Liver (tissue), 9 donors: ENCODE results near the gene ETS2. TPM values are rescaled to one million over a fixed set of nuclear protein-coding genes. Genes with fewer than 3 reads are reported as not detected.
A peak's percentile ranks its signal among the peaks of the same experiment; 100 is the strongest.
"Not testable (repeated sequence)": the region's sequence is repeated elsewhere in the genome, so short reads cannot be mapped to it uniquely, and the experiment has no call there.

Experiments used
- DNase-seq: peaks from one replicate; pipeline ENCODE4 v3.0.0-alpha.2; 2017; ENCODE audit warnings: low spot score
- H3K27ac ChIP-seq, 2 donors: one replicate each; pipeline ENCODE4 v1.7.0; 2013; ENCODE audit warnings: inconsistent platforms in 2 of 2, low read length in 2 of 2, control low read depth in 1 of 2, low read depth in 1 of 2, mild to moderate bottlenecking in 1 of 2
- H3K27me3 ChIP-seq, 4 donors: one replicate each; pipeline versions ENCODE4 v1.6.1 to v1.7.0; 2013; ENCODE audit warnings: low read length in 3 of 4, inconsistent platforms in 1 of 4, mild to moderate bottlenecking in 1 of 4, moderate library complexity in 1 of 4; ENCODE audit not compliant: control insufficient read depth in 4 of 4, insufficient read depth in 4 of 4
- H3K36me3 ChIP-seq, 4 donors: one replicate each; pipeline versions ENCODE4 v1.6.1 to v1.7.0; 2013; ENCODE audit warnings: low read length in 3 of 4, mild to moderate bottlenecking in 3 of 4, low read depth in 1 of 4, moderate library complexity in 1 of 4; ENCODE audit not compliant: control insufficient read depth in 4 of 4, insufficient read depth in 3 of 4
- H3K4me1 ChIP-seq, 4 donors: one replicate each; pipeline versions ENCODE4 v1.6.1 to v1.7.0; 2013; ENCODE audit warnings: low read length in 3 of 4, mild to moderate bottlenecking in 3 of 4, moderate library complexity in 1 of 4; ENCODE audit not compliant: control insufficient read depth in 4 of 4, insufficient read depth in 4 of 4
- H3K4me3 ChIP-seq, 3 donors: one replicate each; pipeline versions ENCODE4 v1.6.1 to v1.7.0; 2013; ENCODE audit warnings: low read length in 3 of 3, control low read depth in 1 of 3, low read depth in 1 of 3, mild to moderate bottlenecking in 1 of 3
- H3K9ac ChIP-seq, 2 donors: one replicate each; pipeline ENCODE4 v1.7.0; 2013; ENCODE audit warnings: low read length in 2 of 2, mild to moderate bottlenecking in 2 of 2, moderate library complexity in 2 of 2, control low read depth in 1 of 2, low read depth in 1 of 2
- H3K9me3 ChIP-seq, 4 donors: one replicate each; pipeline versions ENCODE4 v1.6.1 to v1.7.0; 2013; ENCODE audit warnings: low read length in 3 of 4; ENCODE audit not compliant: control insufficient read depth in 4 of 4
- EGR1 ChIP-seq, 2 donors: IDR thresholded peaks; 2 replicates each; pipeline ENCODE4 v1.6.1; 2016 to 2018; ENCODE audit warnings: antibody characterized with exemption in 2 of 2, low read depth in 2 of 2
- FOXA1 ChIP-seq: IDR thresholded peaks from 2 replicates; pipeline ENCODE4 v1.6.1; 2016; ENCODE audit warnings: antibody characterized with exemption
- FOXA2 ChIP-seq: IDR thresholded peaks from 2 replicates; pipeline ENCODE4 v1.6.1; 2016; ENCODE audit warnings: antibody characterized with exemption
- GABPA ChIP-seq, 2 donors: IDR thresholded peaks in 1 of 2; conservative IDR thresholded peaks in 1 of 2; 2 replicates each; pipeline ENCODE4 v1.6.1; 2016; ENCODE audit warnings: antibody characterized with exemption in 2 of 2, mild to moderate bottlenecking in 1 of 2, moderate library complexity in 1 of 2
- HNF4A ChIP-seq, 2 donors: conservative IDR thresholded peaks; 2 replicates each; pipeline ENCODE4 v1.6.1; 2016; ENCODE audit warnings: antibody characterized with exemption in 2 of 2, mild to moderate bottlenecking in 2 of 2
- HNF4G ChIP-seq: IDR thresholded peaks from 2 replicates; pipeline ENCODE4 v1.6.1; 2016; ENCODE audit warnings: antibody characterized with exemption
- JUND ChIP-seq, 2 donors: IDR thresholded peaks; 2 replicates each; pipeline ENCODE4 v1.6.1; 2016; ENCODE audit warnings: antibody characterized with exemption in 2 of 2
- NR2F2 ChIP-seq: IDR thresholded peaks from 2 replicates; pipeline ENCODE4 v1.6.1; 2016; ENCODE audit warnings: antibody characterized with exemption
- RAD21 ChIP-seq, 2 donors: IDR thresholded peaks; 2 replicates each; pipeline ENCODE4 v1.6.1; 2016; ENCODE audit warnings: antibody characterized with exemption in 2 of 2, mild to moderate bottlenecking in 2 of 2
- RXRA ChIP-seq, 2 donors: IDR thresholded peaks; 2 replicates each; pipeline ENCODE4 v1.6.1; 2017 to 2018; ENCODE audit warnings: antibody characterized with exemption in 2 of 2, mild to moderate bottlenecking in 1 of 2
- SP1 ChIP-seq: IDR thresholded peaks from 2 replicates; pipeline ENCODE4 v1.6.1; 2018; ENCODE audit warnings: antibody characterized with exemption, mild to moderate bottlenecking
- TAF1 ChIP-seq: conservative IDR thresholded peaks from 2 replicates; pipeline ENCODE4 v1.6.1; 2016; ENCODE audit warnings: antibody characterized with exemption, mild to moderate bottlenecking
- YY1 ChIP-seq: IDR thresholded peaks from 2 replicates; pipeline ENCODE4 v1.6.1; 2016; ENCODE audit warnings: antibody characterized with exemption, mild to moderate bottlenecking
- WGBS: extraction: QIAGEN DNeasy Blood & Tissue Kit; methylation state at CpG from one replicate; pipeline ENCODE4 v1.1.7; 2013; 5-methylcytosine and 5-hydroxymethylcytosine counted together
- polyA plus RNA-seq, 2 donors: library from polyadenylated mRNA; stranded (reverse) in 1 of 2; unstranded in 1 of 2; fragments of 200-250 nt in 1 of 2; fragments of >200 nt in 1 of 2; fragmentation: Nextera tagmentation in 1 of 2; extraction: Ambion mirVana in 1 of 2; gene quantifications; one replicate each; pipeline versions ENCODE4 v1.2.1 to v1.2.3, GENCODE V29; 2013 to 2015
- total RNA-seq, 2 donors: library from RNA; depleted of rRNA; stranded (reverse); fragments of >200 nt; gene quantifications; one replicate each; pipeline ENCODE4 v1.2.3, GENCODE V29; 2014
- TF ChIP-seq, protein P1 (sequence below): IDR thresholded peaks from 2 replicates; pipeline ENCODE4 v1.6.1; 2016; ENCODE audit warnings: antibody characterized with exemption
- TF ChIP-seq, protein P2 (sequence below): IDR thresholded peaks from 2 replicates; pipeline ENCODE4 v1.6.1; 2016; ENCODE audit warnings: antibody characterized with exemption, mild to moderate bottlenecking
- TF ChIP-seq, protein P3 (sequence below): fragments of 150-350 bp; IDR thresholded peaks from 2 replicates; pipeline ENCODE4 v1.5.1; 2017; ENCODE audit warnings: improper control_type of control experiment, low read depth, low read length; ENCODE audit not compliant: missing input control
- TF ChIP-seq, protein P4 (sequence below): IDR thresholded peaks from 2 replicates; pipeline ENCODE4 v1.6.1; 2016; ENCODE audit warnings: antibody characterized with exemption
- TF ChIP-seq, protein P5 (sequence below): IDR thresholded peaks from 2 replicates; pipeline ENCODE4 v1.6.1; 2016; ENCODE audit warnings: antibody characterized with exemption
- donor health status: healthy.
- donor health status: healthy.
- donor health status: healthy.
- donor health status: healthy.
- donor health status: healthy.

ETS2 gene
- total and polyA plus RNA-seq, 4 donors, result 20.2 to 90.7 (median 41.8) TPM

DNA sequence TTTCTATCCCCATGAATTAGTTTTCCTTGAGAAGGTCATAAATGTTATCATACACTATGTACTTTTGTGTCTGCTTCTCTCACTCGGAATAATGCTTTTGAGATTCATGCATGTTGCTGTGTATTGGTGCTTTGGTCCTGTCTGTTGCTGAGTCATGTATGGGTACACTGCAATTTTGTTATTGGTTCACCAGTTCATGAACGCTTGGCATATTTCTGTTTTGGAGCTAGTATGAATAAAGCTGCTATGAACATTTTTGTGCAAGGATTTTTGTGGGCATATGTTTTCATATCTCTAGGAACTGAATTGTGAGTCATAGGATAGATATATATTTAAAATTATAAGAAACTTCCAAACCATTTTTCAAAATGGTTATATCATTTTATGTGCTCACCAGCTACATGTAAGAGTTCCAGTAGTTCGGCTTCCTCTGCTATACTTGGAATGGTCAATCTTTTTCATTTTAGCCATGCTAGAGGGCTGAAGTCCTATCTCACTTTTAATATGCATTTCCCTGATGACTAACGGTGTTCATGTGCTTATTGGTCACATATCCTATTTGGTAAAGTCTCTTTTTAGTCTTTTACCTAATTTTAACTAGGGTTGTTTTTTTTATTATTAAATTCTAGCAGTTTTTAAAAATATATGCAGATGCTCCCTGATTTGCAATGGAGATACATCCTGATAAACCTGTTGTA is 38.2 kb downstream of the ETS2 start:
- no peak for DNase-seq
- peaks cover 0 to 7% (median 6%) of the 10 kb centered on the region in 4 donors for H3K4me1 ChIP-seq
- TF ChIP-seq EGR1 (IDR thresholded peaks at IDR 0.05; ENCODE audit: low read depth in 2 of 2) (no peak), NR2F2 (no peak), YY1 (no peak), FOXA1 (no peak), JUND (IDR thresholded peaks at IDR 0.05) (no peak)
- TF ChIP-seq, protein P1, sequence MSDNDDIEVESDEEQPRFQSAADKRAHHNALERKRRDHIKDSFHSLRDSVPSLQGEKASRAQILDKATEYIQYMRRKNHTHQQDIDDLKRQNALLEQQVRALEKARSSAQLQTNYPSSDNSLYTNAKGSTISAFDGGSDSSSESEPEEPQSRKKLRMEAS, result no peak
- H3K27ac ChIP-seq, result no peak overlapping the region
- H3K27me3 ChIP-seq, result no peaks in the 10 kb centered on the region
- no peaks in the 10 kb centered on the region for H3K9me3 ChIP-seq
- H3K4me3 ChIP-seq, result no peak overlapping the region
- 92% methylated on average over 4 of the region's 4 CpGs for WGBS
- no peaks in the 10 kb centered on the region for H3K36me3 ChIP-seq
- H3K9ac ChIP-seq, result no peak overlapping the region

DNA sequence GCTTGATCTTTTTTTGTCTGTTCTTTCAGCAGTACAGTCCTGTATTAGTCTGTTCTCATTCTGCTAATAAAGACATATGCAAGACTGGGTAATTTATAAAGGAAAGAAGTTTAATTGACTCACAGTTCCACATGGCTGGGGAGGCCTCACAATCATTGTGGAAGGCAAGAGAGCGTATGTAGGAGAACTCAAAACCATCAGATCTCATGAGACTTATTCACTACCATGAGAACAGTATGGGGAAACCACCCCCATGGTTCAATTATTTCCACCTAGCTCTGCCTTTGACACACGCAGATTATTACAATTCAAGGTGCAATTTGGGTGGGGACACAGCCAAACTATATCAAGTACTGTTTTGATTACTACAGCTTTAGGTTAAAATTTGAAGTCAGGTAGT is 39.6 kb downstream of the ETS2 start:
- not testable (repeated sequence) for H3K27ac ChIP-seq, H3K4me1 ChIP-seq, H3K36me3 ChIP-seq, H3K9ac ChIP-seq, DNase-seq, H3K4me3 ChIP-seq, H3K9me3 ChIP-seq, H3K27me3 ChIP-seq
- WGBS, result 96% methylated on average over 2 of the region's 2 CpGs

DNA sequence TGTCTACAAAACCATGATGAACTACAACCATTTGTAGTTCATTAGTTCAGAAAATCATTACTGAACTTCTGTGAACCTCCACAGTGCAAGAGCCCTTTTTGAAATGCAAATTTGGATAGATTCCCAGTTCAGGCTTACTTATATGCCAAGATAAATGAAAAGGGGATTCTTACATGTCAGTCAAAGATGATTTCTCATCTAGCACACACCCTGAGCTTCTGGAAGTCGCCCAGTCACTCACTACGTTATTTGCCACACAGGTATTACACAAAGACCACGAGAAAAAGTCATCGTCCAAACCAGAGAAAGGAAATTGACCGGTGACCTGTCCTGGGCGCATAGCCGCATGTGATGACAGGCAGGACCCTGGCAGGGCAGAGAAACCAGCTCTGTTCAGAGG is 41.8 kb downstream of the ETS2 start:
- H3K4me1 ChIP-seq, result peaks cover 0 to 7% (median 6%) of the 10 kb centered on the region in 4 donors
- DNase-seq, result no peak
- no peak overlapping the region for H3K4me3 ChIP-seq
- peak; percentile 63 for TF ChIP-seq YY1
- TF ChIP-seq GABPA (IDR thresholded peaks at IDR 0.05 in 1 of 2, conservative IDR thresholded peaks at IDR 0.05 in 1 of 2), result no peak
- TF ChIP-seq, protein P2, sequence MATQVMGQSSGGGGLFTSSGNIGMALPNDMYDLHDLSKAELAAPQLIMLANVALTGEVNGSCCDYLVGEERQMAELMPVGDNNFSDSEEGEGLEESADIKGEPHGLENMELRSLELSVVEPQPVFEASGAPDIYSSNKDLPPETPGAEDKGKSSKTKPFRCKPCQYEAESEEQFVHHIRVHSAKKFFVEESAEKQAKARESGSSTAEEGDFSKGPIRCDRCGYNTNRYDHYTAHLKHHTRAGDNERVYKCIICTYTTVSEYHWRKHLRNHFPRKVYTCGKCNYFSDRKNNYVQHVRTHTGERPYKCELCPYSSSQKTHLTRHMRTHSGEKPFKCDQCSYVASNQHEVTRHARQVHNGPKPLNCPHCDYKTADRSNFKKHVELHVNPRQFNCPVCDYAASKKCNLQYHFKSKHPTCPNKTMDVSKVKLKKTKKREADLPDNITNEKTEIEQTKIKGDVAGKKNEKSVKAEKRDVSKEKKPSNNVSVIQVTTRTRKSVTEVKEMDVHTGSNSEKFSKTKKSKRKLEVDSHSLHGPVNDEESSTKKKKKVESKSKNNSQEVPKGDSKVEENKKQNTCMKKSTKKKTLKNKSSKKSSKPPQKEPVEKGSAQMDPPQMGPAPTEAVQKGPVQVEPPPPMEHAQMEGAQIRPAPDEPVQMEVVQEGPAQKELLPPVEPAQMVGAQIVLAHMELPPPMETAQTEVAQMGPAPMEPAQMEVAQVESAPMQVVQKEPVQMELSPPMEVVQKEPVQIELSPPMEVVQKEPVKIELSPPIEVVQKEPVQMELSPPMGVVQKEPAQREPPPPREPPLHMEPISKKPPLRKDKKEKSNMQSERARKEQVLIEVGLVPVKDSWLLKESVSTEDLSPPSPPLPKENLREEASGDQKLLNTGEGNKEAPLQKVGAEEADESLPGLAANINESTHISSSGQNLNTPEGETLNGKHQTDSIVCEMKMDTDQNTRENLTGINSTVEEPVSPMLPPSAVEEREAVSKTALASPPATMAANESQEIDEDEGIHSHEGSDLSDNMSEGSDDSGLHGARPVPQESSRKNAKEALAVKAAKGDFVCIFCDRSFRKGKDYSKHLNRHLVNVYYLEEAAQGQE, result peak; percentile 45
- TF ChIP-seq SP1, result peak; percentile 68
- TF ChIP-seq, protein P3, sequence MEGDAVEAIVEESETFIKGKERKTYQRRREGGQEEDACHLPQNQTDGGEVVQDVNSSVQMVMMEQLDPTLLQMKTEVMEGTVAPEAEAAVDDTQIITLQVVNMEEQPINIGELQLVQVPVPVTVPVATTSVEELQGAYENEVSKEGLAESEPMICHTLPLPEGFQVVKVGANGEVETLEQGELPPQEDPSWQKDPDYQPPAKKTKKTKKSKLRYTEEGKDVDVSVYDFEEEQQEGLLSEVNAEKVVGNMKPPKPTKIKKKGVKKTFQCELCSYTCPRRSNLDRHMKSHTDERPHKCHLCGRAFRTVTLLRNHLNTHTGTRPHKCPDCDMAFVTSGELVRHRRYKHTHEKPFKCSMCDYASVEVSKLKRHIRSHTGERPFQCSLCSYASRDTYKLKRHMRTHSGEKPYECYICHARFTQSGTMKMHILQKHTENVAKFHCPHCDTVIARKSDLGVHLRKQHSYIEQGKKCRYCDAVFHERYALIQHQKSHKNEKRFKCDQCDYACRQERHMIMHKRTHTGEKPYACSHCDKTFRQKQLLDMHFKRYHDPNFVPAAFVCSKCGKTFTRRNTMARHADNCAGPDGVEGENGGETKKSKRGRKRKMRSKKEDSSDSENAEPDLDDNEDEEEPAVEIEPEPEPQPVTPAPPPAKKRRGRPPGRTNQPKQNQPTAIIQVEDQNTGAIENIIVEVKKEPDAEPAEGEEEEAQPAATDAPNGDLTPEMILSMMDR, result no peak
- peak; percentile 92 for TF ChIP-seq RXRA (IDR thresholded peaks at IDR 0.05)
- TF ChIP-seq, protein P4, sequence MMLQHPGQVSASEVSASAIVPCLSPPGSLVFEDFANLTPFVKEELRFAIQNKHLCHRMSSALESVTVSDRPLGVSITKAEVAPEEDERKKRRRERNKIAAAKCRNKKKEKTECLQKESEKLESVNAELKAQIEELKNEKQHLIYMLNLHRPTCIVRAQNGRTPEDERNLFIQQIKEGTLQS, result peak; percentile 85
- peak; percentile 68 to 80 for TF ChIP-seq HNF4A (conservative IDR thresholded peaks at IDR 0.05)
- TF ChIP-seq FOXA1, result peak; percentile 60
- TF ChIP-seq EGR1 (IDR thresholded peaks at IDR 0.05; ENCODE audit: low read depth in 2 of 2), result peak in 1 of 2 donors; percentile 47
- TF ChIP-seq HNF4G, result no peak
- TF ChIP-seq, protein P5, sequence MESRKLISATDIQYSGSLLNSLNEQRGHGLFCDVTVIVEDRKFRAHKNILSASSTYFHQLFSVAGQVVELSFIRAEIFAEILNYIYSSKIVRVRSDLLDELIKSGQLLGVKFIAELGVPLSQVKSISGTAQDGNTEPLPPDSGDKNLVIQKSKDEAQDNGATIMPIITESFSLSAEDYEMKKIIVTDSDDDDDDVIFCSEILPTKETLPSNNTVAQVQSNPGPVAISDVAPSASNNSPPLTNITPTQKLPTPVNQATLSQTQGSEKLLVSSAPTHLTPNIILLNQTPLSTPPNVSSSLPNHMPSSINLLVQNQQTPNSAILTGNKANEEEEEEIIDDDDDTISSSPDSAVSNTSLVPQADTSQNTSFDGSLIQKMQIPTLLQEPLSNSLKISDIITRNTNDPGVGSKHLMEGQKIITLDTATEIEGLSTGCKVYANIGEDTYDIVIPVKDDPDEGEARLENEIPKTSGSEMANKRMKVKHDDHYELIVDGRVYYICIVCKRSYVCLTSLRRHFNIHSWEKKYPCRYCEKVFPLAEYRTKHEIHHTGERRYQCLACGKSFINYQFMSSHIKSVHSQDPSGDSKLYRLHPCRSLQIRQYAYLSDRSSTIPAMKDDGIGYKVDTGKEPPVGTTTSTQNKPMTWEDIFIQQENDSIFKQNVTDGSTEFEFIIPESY, result peak; percentile 80
- TF ChIP-seq, protein P1, result peak; percentile 78
- TF ChIP-seq FOXA2, result peak; percentile 8
- no peak for TF ChIP-seq NR2F2
- TF ChIP-seq RAD21 (IDR thresholded peaks at IDR 0.05), result peak; percentile 50 to 55
- TF ChIP-seq TAF1, result no peak
- TF ChIP-seq JUND (IDR thresholded peaks at IDR 0.05), result peak in 1 of 2 donors; percentile 59
- H3K36me3 ChIP-seq, result no peaks in the 10 kb centered on the region
- H3K27ac ChIP-seq, result peak overlapping the region; percentile 81 to 94
- no peaks in the 10 kb centered on the region for H3K9me3 ChIP-seq
- WGBS, result 28% methylated on average over 7 of the region's 7 CpGs
- H3K9ac ChIP-seq, result peak overlapping the region in 1 of 2 donors; percentile 68
- H3K27me3 ChIP-seq, result no peaks in the 10 kb centered on the region
